Endothelial cell of umbilical vein (primary cell): ENCODE results near the gene DGCR8. TPM values are rescaled to one million over a fixed set of nuclear protein-coding genes. Genes with fewer than 3 reads are reported as not detected.

Experiments
- BruUV-seq: library from RNA; stranded (reverse); fragments of 400-500 nt; replicated peaks from 2 replicates; lab custom pipeline; 2021; lab: Mats Ljungman, UMichigan
- CTCF ChIA-PET: fragments of 300-600, 350-600 bp; sonication (Branson Sonifier 250); formaldehyde crosslinking; loops from one replicate; lab custom pipeline; 2021; ENCODE audit warnings: antibody characterized with exemption, inconsistent platforms; lab: Charles Lee
- POLR2A ChIA-PET: fragments of 300-600, 350-600 bp; sonication (Branson Sonifier 250); formaldehyde crosslinking; loops from one replicate; lab custom pipeline; 2021; ENCODE audit warnings: antibody characterized with exemption, inconsistent platforms; lab: Charles Lee
- DNase-seq: peaks from one replicate; pipeline ENCODE4 v3.0.0-alpha.2; 2011; ENCODE audit warnings: low read depth, low spot score
- FAIRE-seq: peaks from 2 replicates; lab custom pipeline; 2011; peaks lifted over from hg19 to GRCh38; lab: Jason Lieb, UNC
- H2AFZ ChIP-seq: 2 replicates; pipeline ENCODE4 v1.6.0; 2012; ENCODE audit warnings: low read depth, low read length, control low read depth, inconsistent platforms
- H3K27ac ChIP-seq: 2 replicates; pipeline ENCODE4 v1.5.1; 2011; ENCODE audit warnings: low read depth, mild to moderate bottlenecking, control low read depth, low read length, moderate library complexity; ENCODE audit not compliant: insufficient read depth
- H3K27me3 ChIP-seq, 2 experiments: 2 replicates each; pipeline versions ENCODE4 v1.6.0 to v1.6.1; 2011; ENCODE audit warnings: low read length in 2 of 2, mixed read lengths in 1 of 2; ENCODE audit not compliant: control insufficient read depth in 2 of 2, insufficient read depth in 2 of 2
- H3K36me3 ChIP-seq, 2 experiments: 2 replicates in 1 of 2; 3 replicates in 1 of 2; pipeline ENCODE4 v1.5.1; 2011; ENCODE audit warnings: low read length in 2 of 2, mild to moderate bottlenecking in 1 of 2, moderate library complexity in 1 of 2; ENCODE audit not compliant: control insufficient read depth in 2 of 2, insufficient read depth in 2 of 2; ENCODE audit errors: extremely low read depth in 1 of 2
- H3K4me1 ChIP-seq: 3 replicates; pipeline ENCODE4 v1.5.1; 2011; ENCODE audit warnings: mild to moderate bottlenecking, low read length; ENCODE audit not compliant: control insufficient read depth, insufficient read depth; ENCODE audit errors: extremely low read depth
- H3K4me2 ChIP-seq: 2 replicates; pipeline ENCODE4 v1.6.1; 2011; ENCODE audit warnings: low read length, control low read depth, mixed read lengths; ENCODE audit not compliant: insufficient read depth
- H3K4me3 ChIP-seq, 3 experiments: fragments of 200-600 bp in 1 of 3; sonication (generic), shearing (Covaris generic) in 1 of 3; replicated peaks in 1 of 3; 2 replicates each; pipeline ENCODE4 v1.5.1; 2011 to 2016; ENCODE audit warnings: control low read depth in 3 of 3, low read length in 3 of 3, mild to moderate bottlenecking in 2 of 3, inconsistent platforms in 1 of 3, low read depth in 1 of 3, moderate library complexity in 1 of 3; ENCODE audit not compliant: insufficient read depth in 1 of 3
- H3K79me2 ChIP-seq: 2 replicates; pipeline ENCODE4 v1.6.0; 2012; ENCODE audit warnings: low read length, inconsistent platforms; ENCODE audit not compliant: control insufficient read depth, insufficient read depth
- H3K9ac ChIP-seq: replicated peaks from 2 replicates; pipeline ENCODE3; 2011; ENCODE audit warnings: low read length, control low read depth; ENCODE audit not compliant: insufficient read depth; ENCODE audit errors: extremely low read depth
- H3K9me1 ChIP-seq: replicated peaks from 3 replicates; pipeline ENCODE4 v1.6.0; 2011; ENCODE audit warnings: mild to moderate bottlenecking, low read length; ENCODE audit not compliant: control insufficient read depth, insufficient read depth; ENCODE audit errors: extremely low read depth
- H3K9me3 ChIP-seq: replicated peaks from 2 replicates; pipeline ENCODE4 v1.5.1; 2012; ENCODE audit warnings: low read length, inconsistent platforms; ENCODE audit not compliant: control insufficient read depth, insufficient read depth
- H4K20me1 ChIP-seq: replicated peaks from 2 replicates; pipeline ENCODE3; 2011; ENCODE audit warnings: mild to moderate bottlenecking, low read length; ENCODE audit not compliant: control insufficient read depth, insufficient read depth; ENCODE audit errors: extremely low read depth
- EZH2 ChIP-seq: IDR thresholded peaks from 2 replicates; pipeline ENCODE4 v1.6.1; 2012; ENCODE audit warnings: borderline replicate concordance, low read depth, mild to moderate bottlenecking, moderate library complexity, low read length, inconsistent platforms; ENCODE audit not compliant: severe bottlenecking
- FOS ChIP-seq: IDR thresholded peaks from 2 replicates; pipeline ENCODE4 v1.6.1; 2011; ENCODE audit warnings: mild to moderate bottlenecking, low read length, moderate library complexity, borderline replicate concordance; ENCODE audit not compliant: insufficient read depth
- GATA2 ChIP-seq: IDR thresholded peaks from 2 replicates; pipeline ENCODE4 v1.7.0; 2011; ENCODE audit warnings: low read depth, mild to moderate bottlenecking, moderate library complexity, mixed read lengths, low read length; ENCODE audit not compliant: insufficient read length, insufficient read depth
- JUN ChIP-seq: IDR thresholded peaks from 2 replicates; pipeline ENCODE4 v1.6.1; 2011; ENCODE audit warnings: borderline replicate concordance, low read depth; ENCODE audit not compliant: insufficient read length, insufficient read depth
- MYC ChIP-seq: IDR thresholded peaks from one replicate; pipeline ENCODE4 v1.6.1; 2011; ENCODE audit warnings: mild to moderate bottlenecking, low read depth, low read length
- POLR2A ChIP-seq: IDR thresholded peaks from 2 replicates; pipeline ENCODE4 v1.6.1; 2012; ENCODE audit warnings: low read depth, mild to moderate bottlenecking, control low read depth, low read length
- POLR2AphosphoS5 ChIP-seq: IDR thresholded peaks from 2 replicates; pipeline ENCODE4 v1.6.1; 2012; ENCODE audit warnings: low read depth, mild to moderate bottlenecking, control low read depth, low read length, moderate library complexity; ENCODE audit not compliant: insufficient read depth
- dilution Hi-C: fragments of 300-500 bp; cut with MboI; formaldehyde crosslinking; loops from one replicate; pipeline ENCODE4 v1.15.0; 2019; ENCODE audit warnings: low sequenced_read_pairs; ENCODE audit not compliant: extremely low pct_ligation_motif_present
- intact Hi-C: fragments of 100-400 bp; cut with micrococcal nuclease; formaldehyde crosslinking; loops from one replicate; pipeline ENCODE4 v1.10.0; 2022
- polyA plus RNA-seq, 4 experiments: library from polyadenylated mRNA; depleted of rRNA in 3 of 4; stranded (reverse) in 3 of 4; unstranded in 1 of 4; fragments of >200 nt; gene quantifications; 2 replicates each; pipeline versions ENCODE4 v1.2.1 to v1.2.3, GENCODE V29; 2011 to 2012; ENCODE audit warnings: missing spikeins in 1 of 4
- total RNA-seq: library from RNA; stranded (reverse); gene quantifications from 2 replicates; pipeline ENCODE4 v1.2.3, GENCODE V29; 2021
- TF ChIP-seq, protein P1 (sequence below): IDR thresholded peaks from 2 replicates; pipeline ENCODE4 v1.6.1; 2011; ENCODE audit not compliant: insufficient read depth, insufficient read length
- TF ChIP-seq, protein P2 (sequence below), 2 donors: IDR thresholded peaks; 1 replicate in 1 of 2; 2 replicates in 1 of 2; pipeline ENCODE4 v1.5.1; 2011; ENCODE audit warnings: low read length in 2 of 2, mild to moderate bottlenecking in 2 of 2, moderate library complexity in 2 of 2, control low read depth in 1 of 2, inconsistent platforms in 1 of 2, low read depth in 1 of 2; ENCODE audit not compliant: insufficient read depth in 1 of 2; ENCODE audit errors: extremely low read depth in 1 of 2

DGCR8 gene
- total and polyA plus RNA-seq, 2 donors (not counting 3 experiments of a cell fraction or from before 2014, with no cell fraction given), result 32.7 to 64.2 TPM

DNA sequence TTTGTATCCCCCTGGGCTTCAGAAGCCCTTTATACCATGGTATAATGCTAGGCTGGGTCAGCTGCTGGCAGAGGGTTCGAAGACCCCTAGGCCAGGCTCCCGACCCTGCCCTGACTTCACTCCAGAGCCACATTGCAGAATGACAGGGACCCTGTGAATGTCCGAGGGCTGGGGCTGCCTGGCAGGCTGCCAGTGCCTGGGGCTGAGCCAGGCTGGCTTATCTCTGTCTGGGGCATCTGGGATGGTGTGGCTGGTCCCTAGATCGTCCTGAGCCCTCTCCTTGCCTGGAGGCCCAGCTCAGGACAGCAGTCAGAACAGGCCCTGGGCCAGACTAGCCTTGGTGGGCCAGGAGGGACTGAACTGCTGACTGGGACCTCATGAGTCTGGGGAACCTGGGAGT is 55.2 kb downstream of the DGCR8 start:
- no peaks in the 10 kb centered on the region for H4K20me1 ChIP-seq
- no peak overlapping the region for H3K4me2 ChIP-seq
- BruUV-seq, result no TSS peak
- H3K27me3 ChIP-seq, result no peaks in the 10 kb centered on the region
- H3K4me1 ChIP-seq, result peaks cover 6% of the 10 kb centered on the region
- H2AFZ ChIP-seq, result no peak overlapping the region
- no peak for FAIRE-seq
- H3K36me3 ChIP-seq, result peaks cover 3 to 6% of the 10 kb centered on the region in 2 experiments
- DNase-seq, result no peak
- H3K9ac ChIP-seq, result no peak overlapping the region
- no peak overlapping the region for H3K27ac ChIP-seq
- no peaks in the 10 kb centered on the region for H3K9me3 ChIP-seq
- H3K4me3 ChIP-seq, result no peak overlapping the region
- no peak for TF ChIP-seq POLR2AphosphoS5
- TF ChIP-seq GATA2, result no peak
- ChIA-PET POLR2A (no interaction called here), CTCF (no interaction called here)
- peaks cover 65% of the 10 kb centered on the region for H3K79me2 ChIP-seq
- intact Hi-C loops, result no loop called here
- dilution Hi-C loops, result no loop called here
- H3K9me1 ChIP-seq, result no peaks in the 10 kb centered on the region

DNA sequence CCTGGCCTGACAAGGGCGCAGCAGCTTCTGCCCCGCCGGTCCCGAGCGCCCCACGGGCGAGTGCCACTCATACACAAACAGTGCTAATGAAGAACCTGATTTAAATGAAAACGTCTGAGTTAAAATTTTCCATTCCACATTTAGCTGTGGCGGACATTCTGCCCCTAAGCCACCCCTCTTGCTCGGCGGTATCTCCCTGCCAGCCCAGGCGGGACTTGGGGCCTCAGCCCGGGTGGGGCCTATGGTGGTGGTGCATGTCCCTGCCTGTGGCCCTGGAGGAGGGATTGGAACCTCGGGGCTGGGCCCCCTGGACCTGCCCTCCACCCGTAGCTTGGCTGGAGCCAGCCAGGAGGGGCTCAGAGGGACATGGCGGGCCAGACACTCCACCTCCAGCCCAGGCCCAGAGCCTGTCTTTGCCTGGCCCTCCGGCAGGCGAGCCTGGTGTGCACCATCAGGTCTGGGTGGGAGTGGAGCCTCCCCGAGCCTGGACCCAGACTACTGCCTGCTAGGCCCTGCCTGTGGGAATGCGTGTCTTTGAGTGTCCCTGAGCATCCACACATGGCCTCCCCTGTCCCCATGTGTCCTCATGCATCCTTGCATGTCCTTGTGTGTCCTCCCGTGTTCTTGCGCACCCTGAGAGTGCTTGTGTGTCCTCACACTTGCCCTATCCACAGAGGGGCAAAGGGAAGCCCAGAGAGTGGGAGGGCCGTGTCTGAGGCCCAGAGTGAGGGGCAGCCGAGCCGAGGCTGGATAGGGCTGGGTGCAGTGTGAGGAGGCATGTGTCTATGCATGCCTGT is 56.0 kb downstream of the DGCR8 start:
- H3K4me3 ChIP-seq, result no peak overlapping the region
- no peak overlapping the region for H2AFZ ChIP-seq
- H3K4me1 ChIP-seq, result peaks cover 6% of the 10 kb centered on the region
- H3K9me1 ChIP-seq, result no peaks in the 10 kb centered on the region
- ChIA-PET CTCF (no interaction called here), POLR2A (no interaction called here)
- no peak for DNase-seq
- H3K27me3 ChIP-seq, result no peaks in the 10 kb centered on the region
- H3K36me3 ChIP-seq, result peaks cover 3 to 9% of the 10 kb centered on the region in 2 experiments
- intact Hi-C loops, result no loop called here
- no peak overlapping the region for H3K4me2 ChIP-seq
- no peaks in the 10 kb centered on the region for H3K9me3 ChIP-seq
- H3K79me2 ChIP-seq, result peaks cover 65% of the 10 kb centered on the region
- H4K20me1 ChIP-seq, result no peaks in the 10 kb centered on the region
- no peak overlapping the region for H3K27ac ChIP-seq
- dilution Hi-C loops, result no loop called here
- no peak for FAIRE-seq
- H3K9ac ChIP-seq, result no peak overlapping the region
- no TSS peak for BruUV-seq
- TF ChIP-seq POLR2A (no peak), JUN (no peak), EZH2 (no peak), FOS (no peak), MYC (no peak), POLR2AphosphoS5 (no peak), GATA2 (no peak)
- TF ChIP-seq, protein P1, sequence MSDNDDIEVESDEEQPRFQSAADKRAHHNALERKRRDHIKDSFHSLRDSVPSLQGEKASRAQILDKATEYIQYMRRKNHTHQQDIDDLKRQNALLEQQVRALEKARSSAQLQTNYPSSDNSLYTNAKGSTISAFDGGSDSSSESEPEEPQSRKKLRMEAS, result no peak
- TF ChIP-seq, protein P2, sequence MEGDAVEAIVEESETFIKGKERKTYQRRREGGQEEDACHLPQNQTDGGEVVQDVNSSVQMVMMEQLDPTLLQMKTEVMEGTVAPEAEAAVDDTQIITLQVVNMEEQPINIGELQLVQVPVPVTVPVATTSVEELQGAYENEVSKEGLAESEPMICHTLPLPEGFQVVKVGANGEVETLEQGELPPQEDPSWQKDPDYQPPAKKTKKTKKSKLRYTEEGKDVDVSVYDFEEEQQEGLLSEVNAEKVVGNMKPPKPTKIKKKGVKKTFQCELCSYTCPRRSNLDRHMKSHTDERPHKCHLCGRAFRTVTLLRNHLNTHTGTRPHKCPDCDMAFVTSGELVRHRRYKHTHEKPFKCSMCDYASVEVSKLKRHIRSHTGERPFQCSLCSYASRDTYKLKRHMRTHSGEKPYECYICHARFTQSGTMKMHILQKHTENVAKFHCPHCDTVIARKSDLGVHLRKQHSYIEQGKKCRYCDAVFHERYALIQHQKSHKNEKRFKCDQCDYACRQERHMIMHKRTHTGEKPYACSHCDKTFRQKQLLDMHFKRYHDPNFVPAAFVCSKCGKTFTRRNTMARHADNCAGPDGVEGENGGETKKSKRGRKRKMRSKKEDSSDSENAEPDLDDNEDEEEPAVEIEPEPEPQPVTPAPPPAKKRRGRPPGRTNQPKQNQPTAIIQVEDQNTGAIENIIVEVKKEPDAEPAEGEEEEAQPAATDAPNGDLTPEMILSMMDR (IDR thresholded peaks at IDR 0.05; ENCODE audit: extremely low read depth in 1 of 2, insufficient read depth in 1 of 2, low read depth in 1 of 2, low read length in 2 of 2), result no peak
